HL-60 (cell line): Measurements from ENCODE around the gene MRPL9.

ENCODE experiments used
- POLR2AphosphoS5 ChIP-seq: IDR thresholded peaks from 2 replicates; pipeline ENCODE4 v1.6.1; 2012; ENCODE audit warnings: low read depth
- TF ChIP-seq, protein P1 (sequence below): IDR thresholded peaks from one replicate; pipeline ENCODE4 v1.5.1; 2011; ENCODE audit warnings: low read length, control low read depth, inconsistent platforms; ENCODE audit not compliant: insufficient read depth
- TF ChIP-seq, protein P2 (sequence below): IDR thresholded peaks from 2 replicates; pipeline ENCODE4 v1.6.1; 2012; ENCODE audit warnings: low read depth; ENCODE audit not compliant: insufficient replicate concordance

DNA sequence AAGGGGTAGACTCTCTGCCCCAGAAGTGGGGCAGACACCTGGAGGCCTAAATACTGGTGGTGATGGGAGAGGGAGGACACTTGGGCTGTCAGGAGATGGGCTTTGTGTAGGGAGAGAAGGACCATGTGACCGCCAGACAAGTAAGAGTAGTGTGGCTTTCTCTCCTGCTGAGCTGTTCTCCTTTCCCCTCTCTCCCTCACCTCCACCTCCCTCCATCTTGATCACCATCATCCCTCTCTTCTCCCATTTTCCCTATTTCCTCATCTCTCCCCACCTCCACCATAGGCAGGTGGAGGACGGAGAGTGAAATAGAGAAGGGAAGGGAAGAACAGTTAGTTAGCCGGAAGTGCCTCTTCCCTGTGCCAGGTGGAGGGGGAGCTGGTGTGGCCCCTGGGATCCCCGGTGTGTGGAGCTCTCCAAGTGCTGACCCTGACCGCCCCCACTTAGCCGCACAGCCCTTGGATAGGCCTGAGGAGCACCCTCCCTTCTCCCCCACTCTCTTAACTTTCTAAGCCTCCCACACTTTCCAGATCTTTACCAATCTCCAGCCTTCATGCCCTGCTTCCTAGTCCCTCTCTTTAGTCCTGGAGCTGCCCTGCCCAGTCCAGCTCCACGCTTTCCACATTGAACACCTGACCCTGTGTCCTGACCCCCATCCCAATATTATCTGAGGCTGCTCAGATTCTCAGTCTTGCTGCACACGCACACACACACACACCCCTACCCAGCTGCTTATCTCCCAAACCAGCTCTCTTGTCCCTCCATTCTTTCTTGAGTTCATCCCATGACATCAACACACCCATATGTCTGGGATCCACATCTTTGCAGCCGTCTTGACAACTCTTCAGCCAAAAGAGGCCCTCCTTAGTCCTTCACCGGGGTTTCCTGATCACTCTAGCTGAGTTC lies 48.2 kb downstream of the MRPL9 start:
- TF ChIP-seq, protein P1, sequence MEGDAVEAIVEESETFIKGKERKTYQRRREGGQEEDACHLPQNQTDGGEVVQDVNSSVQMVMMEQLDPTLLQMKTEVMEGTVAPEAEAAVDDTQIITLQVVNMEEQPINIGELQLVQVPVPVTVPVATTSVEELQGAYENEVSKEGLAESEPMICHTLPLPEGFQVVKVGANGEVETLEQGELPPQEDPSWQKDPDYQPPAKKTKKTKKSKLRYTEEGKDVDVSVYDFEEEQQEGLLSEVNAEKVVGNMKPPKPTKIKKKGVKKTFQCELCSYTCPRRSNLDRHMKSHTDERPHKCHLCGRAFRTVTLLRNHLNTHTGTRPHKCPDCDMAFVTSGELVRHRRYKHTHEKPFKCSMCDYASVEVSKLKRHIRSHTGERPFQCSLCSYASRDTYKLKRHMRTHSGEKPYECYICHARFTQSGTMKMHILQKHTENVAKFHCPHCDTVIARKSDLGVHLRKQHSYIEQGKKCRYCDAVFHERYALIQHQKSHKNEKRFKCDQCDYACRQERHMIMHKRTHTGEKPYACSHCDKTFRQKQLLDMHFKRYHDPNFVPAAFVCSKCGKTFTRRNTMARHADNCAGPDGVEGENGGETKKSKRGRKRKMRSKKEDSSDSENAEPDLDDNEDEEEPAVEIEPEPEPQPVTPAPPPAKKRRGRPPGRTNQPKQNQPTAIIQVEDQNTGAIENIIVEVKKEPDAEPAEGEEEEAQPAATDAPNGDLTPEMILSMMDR = no peak
- TF ChIP-seq, protein P2, sequence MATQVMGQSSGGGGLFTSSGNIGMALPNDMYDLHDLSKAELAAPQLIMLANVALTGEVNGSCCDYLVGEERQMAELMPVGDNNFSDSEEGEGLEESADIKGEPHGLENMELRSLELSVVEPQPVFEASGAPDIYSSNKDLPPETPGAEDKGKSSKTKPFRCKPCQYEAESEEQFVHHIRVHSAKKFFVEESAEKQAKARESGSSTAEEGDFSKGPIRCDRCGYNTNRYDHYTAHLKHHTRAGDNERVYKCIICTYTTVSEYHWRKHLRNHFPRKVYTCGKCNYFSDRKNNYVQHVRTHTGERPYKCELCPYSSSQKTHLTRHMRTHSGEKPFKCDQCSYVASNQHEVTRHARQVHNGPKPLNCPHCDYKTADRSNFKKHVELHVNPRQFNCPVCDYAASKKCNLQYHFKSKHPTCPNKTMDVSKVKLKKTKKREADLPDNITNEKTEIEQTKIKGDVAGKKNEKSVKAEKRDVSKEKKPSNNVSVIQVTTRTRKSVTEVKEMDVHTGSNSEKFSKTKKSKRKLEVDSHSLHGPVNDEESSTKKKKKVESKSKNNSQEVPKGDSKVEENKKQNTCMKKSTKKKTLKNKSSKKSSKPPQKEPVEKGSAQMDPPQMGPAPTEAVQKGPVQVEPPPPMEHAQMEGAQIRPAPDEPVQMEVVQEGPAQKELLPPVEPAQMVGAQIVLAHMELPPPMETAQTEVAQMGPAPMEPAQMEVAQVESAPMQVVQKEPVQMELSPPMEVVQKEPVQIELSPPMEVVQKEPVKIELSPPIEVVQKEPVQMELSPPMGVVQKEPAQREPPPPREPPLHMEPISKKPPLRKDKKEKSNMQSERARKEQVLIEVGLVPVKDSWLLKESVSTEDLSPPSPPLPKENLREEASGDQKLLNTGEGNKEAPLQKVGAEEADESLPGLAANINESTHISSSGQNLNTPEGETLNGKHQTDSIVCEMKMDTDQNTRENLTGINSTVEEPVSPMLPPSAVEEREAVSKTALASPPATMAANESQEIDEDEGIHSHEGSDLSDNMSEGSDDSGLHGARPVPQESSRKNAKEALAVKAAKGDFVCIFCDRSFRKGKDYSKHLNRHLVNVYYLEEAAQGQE = peak; percentile 74
- no peak for TF ChIP-seq POLR2AphosphoS5
